Measurements from ENCODE around the gene CBX8. TPM values are rescaled to one million over a fixed set of nuclear protein-coding genes. Genes with fewer than 3 reads are reported as not detected.

CBX8 gene
- total RNA-seq, 1 donor from 2014 or later, result 9.7 TPM

DNA sequence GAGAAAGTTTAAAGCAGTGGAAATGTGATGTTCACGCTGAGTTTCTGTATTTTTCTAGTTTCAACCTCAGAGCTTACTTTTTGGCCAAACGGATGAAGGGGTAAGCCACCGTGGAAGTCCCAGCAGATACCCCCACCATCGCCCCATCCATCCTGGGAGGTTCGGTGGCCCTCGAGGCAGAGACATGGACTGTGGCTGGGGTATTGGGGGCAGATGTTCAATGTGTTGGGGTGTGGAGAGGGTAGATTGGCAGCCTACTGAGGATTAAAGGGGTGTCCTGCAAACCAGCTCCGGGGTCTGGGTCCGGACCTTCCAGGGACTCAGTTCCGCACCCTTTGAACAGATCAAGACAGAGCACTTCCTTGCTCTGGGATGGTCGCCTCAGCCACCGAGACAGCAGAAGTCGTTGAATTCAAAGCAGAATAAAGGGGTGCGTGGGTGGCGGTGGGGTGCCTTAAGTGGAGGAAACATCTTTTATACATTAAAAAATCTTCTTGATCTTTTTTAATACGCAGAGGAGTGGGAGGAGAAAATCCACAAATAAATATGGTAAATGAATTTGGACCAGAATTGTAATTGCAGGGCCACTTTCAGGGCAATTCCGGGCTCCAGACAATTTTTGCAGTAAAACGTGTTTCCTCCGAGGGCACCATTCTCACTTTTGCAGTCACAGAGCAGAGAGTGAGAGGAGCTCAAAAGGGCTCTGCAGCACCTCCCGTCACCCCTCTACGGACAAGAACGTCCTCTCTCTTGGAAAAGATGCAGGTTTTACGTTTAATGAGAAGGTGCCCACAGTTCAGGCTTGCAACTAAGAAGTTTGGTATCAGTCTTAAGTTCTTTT, 8.2 kb upstream of the CBX8 start:
- DNase-seq (ENCODE audit: low spot score), result no peak

DNA sequence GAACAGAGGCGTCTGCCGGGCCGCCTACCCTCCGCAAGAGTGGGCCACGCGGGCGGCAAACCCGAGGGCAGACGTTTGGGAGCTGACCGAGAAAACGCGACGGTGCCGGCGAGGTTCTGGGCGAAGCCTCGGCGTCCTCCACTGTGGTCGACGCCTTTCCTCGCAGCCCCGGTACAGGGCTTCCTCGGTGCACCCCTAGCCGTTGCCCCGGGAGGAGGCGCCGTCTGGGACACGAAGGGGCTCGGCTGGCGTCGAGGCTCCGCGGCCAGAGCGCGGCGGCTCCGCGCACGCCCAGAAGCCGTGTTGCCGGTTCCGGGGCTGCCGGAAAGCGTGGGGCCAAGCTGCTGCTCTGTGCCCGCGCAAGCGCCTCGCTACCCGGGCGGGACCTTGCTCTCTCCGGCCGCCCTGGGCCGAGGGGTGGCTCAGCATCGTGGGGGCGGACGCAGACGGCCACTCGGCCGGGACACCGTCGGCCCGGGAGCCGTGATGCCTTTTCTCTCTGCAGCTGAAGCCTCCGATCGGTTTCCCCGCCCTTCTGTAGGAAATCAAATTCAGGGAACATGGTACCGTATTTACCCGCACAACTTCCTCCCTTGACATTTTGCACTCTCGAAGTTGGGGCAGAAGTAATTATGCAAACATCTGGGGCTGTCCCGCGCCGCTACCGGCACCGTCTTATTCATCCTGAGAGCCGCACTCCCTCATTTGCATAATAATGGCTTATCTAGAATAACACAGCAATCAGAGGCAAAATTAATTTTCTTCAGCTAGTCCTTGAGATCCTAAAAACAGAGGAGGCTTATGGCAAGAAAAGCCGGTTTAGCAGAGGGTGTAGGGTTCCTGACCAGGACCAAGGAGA, 7.3 kb upstream of the CBX8 start:
- no peak for DNase-seq (ENCODE audit: low spot score)

DNA sequence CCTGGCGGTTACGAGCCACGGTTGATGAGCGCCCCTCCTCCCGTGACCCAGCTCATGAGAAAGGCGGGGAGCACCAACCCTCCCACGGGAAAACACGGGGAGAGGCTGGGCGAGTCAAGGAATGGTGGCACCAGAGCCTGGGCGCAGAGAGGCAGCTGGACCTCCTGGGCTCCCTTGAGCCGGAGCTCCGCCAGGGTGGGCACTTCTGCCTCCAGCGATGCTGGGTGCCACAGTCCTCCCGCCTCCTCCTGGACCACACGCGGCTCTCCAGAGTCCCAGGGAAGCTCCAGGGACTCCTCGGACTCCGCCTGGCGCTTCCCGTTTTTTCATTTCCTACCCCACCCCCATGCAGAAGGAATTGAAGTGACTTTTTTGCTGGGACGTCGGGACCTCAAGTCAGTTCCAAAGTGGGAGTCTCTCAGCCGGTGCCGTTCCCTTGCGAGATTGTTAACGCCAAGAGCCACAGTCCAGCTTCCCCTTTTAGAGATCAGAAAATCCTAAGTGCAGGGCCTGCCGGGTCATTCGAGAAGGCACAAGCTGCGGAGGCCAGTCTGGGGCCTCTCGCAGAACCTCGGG, 6.6 kb upstream of the CBX8 start:
- no peak for DNase-seq (ENCODE audit: low spot score)

DNA sequence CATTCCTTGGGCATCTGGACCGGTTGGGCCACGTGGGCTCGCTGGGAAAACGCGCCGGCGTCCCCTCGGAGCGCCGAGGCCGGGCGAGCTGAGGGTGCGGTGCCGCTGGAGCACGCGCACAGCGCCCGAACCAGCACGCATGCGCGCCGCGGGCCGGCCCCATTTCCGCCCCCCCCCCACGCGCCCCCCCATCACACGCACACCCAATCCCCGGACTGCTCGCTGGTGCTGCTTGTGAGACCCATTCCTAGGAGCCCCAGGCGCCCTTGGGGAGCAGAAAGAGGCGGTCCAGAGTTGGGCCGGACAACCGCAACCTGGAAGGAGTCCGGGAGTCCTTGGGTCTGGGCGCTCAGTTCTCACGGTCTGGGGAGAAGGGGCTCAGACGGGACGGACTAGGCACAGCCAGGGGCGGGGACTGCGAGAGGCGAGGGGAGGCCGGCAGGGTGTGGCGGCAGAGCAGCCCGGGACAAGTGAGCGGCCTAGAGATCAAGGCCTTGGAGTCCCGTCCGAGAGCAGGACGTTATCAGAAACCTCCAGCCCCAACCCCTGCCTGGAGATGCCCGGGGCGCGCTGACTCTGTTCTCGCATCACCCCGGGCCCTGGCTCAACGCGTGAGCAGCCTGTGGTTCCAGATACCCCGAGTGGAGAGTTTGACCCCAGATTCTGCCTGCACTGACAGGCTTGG, 6.0 kb upstream of the CBX8 start:
- DNase-seq (ENCODE audit: low spot score), result no peak

DNA sequence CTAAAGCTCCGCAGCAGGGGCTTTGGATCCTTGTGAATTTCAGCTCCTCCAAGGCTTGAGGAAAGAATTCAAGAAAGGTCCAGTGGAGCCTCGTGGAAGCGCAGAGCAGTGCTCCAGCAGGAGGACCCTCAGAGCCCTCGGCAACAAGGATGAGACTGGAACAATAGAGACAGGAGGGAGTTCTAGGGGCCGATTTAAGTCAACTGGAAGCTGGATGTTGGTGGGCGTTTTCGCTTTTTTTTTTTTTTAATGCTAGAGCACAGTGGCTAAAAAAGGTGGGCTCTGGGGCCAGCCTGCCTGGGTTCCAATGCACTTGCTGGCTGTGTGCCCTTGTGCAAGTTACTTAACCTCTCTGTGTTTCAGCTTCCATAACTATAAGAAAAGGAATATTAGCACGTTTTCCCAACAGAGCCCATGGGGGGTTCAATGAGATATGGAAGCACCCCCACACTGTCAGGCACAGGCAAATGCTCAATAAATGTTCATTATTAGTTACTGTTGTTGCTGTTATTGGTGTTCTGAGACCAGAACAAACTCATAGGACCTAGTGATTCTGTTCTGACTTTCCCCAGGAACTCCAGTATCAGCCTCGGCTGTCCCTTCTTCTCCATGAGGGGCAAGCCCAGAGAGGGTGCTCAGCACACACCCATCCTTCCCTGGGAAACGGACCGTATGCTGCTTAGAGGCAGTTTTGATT, 5.3 kb upstream of the CBX8 start:
- DNase-seq (ENCODE audit: low spot score), result no peak

DNA sequence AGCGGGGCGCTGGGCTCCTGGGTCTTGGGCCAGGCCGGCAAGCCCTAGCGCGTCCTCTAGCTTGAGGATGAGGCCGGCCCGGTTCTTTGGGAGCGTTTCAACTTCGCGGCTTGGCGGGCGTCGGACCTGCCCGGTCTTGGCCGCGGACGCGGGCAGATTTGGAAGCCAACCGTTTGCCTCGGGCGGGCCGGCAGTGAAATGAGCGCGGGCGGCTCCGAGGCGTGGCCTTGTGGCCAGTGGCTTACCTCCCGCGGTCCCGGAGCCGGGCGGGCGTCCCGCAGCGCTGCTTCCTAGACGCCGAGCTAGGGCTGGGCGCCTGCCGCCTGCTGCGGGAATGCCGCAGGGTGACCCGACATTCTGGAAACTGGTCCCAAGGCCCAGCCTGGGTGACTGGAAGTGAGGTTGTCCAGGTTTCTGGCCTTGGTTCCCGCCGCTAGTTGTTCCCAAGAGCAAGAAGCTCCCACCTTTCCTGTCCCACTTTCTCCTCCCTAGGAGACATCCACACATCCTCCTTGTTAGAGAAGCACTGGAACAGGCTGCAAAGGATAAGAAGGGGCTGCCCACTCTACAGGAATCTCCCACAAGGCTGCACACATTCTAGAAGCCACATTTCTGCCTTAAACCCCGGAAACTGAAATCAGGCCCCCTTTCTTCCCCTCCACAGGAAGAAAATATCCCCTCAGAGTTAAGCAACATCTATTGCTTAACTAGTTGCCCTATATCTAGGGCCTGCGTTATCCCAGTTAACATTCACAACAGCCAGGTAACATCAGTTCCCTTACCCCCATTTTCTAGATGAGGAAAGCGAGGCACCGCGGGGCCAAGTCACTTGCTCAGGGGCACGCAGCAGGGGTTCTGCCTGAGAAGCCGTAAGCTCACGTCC, 4.5 kb upstream of the CBX8 start:
- DNase-seq (ENCODE audit: low spot score), result no peak

DNA sequence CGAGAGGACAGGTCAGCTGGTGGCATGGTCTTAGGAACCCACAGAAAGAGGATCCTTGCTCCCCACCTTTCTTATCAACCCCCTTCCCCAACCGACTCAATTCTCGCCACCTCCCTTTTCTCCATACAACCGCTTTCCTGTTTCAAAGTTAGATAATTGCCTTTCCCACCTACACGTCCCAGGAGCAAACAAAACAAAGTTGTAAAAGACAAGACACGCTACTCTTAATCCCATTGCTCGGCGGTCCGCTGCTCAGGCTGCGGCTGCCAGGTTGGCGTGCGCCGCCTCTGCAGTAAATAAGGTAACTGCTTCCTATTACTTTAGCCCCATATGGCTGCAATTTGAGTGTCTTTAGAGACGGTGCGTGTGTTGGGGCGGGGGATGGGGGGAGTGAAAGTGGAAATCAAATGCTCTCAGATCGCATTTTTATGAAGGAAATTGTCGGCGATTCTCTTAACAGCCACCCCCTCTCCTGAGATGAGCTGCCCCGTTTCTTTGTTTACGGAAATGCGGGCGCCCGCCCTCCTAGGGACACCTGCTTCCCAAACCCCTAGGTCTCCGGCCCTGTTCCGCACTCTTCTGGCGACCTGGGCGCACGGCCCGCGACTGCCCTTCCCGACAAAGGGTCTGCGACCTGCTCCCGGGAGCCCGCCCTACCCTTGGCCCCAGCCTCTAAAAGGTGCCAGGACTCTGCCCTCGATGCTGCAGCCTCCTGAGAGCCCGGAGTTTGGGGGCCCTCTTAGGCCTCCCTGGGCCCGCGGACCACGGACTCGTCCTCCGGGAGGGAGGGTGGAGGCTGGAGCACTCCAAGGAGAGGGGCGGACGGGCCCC, 3.7 kb upstream of the CBX8 start:
- DNase-seq (ENCODE audit: low spot score), result no peak

DNA sequence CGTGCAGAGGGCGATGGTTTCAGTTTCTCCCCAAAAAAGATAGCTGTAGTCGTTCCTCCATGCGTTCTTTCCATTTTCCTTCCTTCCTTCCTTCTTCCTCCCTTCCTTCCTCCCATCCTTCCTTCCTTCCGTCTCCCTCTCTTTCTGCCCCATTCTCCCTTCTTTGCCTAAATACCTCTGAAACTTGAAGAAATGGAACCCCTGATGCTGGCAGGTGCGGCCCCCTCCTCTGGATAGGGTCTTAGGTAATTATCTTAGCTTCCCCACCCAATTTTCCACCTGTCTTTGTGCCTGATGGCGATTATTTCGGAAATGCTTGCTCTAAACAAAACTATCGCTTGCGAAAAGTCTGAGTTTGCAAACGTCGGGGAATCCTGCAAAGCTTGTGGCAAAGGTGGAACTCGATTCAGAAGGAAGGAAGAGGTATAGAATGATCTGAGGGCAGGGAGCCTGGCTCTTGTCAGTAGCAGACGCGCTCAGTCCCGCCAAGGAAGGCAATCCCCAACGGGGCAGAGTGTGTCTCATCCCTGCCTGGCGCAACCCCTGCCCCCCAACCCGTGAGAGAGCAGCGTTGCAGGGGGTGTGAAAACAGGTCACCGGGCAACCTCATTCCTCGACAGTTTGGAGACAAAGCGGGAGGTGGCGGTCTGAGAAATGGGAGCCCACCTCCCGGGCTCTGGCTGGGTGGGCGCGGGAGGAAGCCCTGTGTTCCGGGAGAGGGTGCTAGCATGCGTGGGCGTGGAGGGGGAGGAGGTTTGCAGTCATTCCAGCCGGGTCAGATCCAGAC, 2.9 kb upstream of the CBX8 start:
- no peak for DNase-seq (ENCODE audit: low spot score)

DNA sequence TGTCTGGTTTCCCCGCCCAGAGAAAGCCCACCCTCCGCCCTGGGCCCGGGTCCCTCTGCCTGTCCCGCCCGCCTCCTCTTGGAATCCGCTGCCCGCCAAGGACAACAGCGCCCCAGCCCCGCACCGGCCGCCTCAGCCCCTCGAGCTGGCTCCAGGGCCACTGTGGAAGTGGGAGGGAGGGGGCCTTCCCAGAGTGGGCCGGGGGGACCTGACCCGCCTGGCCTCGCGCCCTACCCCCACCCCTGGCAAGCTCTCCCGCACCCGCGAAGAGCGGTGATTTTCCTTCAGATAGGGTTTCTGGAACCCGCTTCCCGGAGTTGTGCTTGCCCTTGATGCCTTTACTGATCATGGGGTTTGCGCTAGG, 2.3 kb upstream of the CBX8 start:
- no peak for DNase-seq (ENCODE audit: low spot score)

DNA sequence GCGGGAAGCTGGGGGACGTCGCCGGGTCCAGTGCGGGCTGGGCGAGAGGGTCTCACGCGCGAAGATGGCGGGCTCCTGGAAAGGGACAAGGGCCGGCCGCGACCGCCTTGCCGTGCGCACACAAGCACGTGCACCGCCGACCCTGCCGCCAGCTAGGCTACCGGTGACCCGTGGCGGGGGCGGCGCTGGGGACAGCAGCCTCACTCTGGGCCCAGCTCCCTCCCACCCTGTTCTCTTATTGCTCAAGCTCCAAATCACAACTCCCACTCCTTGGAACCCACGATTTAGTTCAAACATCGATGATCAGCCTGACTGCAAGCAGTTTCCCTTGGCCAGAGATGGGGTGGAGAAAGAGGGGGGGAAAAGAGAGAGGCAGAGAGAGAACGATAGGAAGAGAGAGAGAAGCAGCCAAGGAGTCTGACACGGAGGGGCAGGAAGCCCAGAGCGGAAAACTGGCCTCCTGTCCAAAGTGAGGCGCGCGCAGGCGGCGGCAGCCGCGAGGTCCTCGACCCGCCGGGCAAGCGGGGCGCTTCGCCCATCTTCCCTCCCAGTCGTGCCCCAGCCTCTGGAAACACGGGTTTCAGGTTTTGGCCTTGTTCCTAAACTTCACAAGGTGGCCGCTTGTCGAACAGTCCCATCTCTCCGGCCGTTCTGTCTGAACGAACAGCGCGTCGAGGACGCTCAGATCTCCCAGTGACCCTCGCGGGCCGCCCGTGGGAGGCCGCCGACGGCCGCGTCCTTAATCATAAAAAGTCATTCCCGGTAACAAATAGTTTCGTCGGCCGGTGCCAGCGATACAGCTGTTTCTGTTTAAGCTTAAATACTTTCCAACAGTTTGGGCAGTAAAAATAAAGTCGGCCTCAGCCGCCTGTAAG, 1.7 kb upstream of the CBX8 start:
- DNase-seq (ENCODE audit: low spot score), result no peak

DNA sequence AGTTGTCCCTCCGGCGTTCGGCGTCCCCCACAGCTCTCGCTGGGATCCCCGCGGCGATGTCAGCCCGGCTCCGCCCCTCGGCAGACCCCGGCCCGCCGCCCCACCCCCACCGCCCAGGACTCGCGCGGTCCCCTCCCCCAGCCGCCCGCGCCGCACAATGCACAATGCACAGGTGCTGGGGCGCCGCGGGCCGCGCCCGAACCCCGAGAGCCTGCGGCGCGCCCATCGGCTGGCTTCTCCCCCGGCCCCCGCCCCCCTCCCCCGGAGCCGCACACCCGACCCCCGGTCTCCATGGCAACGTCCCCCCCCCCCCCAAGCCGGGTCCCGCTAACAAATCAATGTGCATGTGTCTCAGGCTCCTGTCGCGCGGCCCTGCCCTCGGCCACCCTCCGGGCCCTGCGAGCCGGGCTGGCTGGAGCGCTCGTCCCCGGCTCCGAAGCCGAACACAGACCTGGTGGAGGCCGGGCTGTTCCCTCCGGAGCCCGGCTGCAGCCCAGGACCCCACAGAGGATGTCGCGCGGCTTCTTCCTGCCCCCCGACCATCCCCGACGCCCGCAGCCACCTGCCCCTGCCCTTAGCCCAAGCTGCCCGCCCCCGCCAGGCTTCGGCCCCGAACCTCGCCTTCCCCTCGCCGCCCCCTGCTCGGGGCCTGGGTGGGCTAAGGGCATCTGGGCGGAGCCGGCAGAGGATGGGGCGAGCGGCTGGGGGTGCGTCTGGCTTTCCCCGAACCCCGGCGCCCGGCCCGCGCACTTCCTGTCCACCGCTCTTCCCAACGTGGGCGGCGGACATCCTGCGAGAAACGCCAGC, 818 bp upstream of the CBX8 start:
- no peak for DNase-seq (ENCODE audit: low spot score)

DNA sequence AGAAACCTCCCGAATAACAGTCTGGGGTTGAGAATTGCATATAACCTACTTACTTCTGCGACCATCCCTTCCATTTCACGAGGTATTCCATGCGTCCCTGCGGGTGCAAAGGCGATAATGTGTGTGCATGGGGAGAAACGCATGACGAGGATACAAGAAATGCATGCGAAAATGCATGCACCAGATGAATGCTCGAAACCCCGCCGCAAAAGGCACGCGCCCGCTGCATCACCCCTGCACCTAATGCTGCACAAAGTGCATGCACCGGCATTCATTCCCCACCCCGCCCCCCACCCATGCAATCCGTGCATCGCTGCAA, 474 bp downstream of the CBX8 start:
- DNase-seq (ENCODE audit: low spot score), result no peak

DNA sequence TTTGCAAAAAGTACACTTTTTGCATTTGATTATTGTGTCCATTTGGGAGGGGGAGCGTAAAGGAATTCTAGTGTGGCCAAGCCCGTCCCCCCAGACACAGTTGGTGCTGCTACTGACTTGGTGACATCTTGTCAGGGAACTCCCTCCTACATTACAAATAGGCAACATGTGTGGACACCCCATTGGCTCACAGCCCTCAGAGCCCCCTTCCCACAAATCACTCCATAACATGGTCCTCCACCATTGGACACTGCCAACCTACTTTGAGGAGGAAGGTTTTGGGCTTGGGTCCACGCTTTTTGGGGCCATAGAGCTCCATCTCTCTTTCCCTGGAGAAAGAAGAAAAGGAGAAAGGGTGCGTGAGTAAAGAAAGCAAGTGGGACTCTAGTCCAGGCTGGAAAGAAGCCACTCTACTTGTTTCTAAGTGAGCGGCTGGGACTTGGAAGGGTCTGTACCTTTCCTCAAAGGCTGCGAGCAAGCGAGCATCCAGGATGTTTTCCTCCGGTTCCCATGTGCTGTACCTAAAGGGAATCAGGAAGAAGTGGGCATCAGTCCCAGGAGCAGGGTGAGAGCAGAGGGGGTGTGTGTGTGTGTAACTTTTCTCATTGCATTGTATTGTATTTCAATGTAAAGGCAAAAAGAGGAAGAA, 958 bp downstream of the CBX8 start:
- DNase-seq (ENCODE audit: low spot score), result no peak

DNA sequence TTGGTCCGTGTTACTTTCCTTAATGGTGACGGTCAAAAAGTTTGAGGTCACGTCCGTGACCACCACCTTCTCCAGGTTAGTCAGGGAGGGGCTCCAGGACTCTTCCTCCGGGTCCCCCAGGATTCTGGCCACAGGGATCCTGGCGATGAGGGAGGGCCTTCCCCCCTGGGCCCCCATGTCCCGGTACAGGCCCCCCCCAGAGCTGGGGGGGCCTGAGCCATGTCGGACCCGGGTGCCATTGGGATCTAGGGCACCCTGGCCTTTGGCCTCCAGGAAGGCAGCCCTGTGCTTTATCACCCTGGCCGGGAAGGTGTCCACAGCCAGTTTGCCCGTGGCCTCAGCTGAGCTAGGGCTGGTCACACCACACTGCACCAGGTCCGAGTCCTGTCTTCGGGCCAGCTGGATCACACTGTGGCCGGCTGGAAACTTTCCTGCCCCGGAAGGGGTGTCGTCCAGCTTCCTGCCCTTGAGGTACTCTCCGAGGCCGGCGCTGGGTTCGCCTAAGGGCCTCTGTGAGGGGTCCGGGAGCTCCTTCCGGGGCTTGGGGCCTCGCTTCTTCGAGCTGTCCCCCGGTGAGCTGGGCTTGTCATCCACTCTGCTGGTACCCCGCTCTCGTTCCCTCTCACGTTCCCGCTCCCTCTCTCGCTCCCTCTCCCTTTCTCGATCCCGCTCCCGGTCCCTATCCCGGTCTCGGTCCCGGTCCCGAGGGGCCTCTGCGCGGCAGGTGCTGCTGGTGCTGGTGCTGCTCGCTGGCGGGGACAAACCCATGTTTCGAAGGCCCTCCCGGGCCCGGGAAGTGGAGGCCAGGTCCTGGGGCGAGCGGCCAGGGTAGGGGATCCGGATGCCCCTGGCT, 2.0 kb downstream of the CBX8 start:
- no peak for DNase-seq (ENCODE audit: low spot score)

DNA sequence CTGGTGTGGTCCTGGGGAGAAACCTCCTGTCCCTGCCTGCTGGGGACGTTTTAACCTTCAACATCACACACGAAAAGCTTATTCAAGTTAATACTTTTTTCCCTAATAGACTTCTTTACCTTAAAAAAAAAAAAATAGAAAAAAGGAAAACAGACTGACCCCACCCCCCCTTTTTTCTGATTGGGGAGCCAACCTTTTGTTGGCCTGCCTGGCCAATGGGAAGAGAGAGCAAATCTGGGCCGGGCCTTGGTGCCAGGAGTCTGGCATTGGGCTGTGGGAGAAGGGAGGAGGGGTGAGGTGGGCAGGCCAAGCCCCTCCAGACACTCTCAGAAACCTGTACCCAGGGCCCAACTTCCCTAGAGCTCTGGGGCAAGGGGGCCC, 3.0 kb downstream of the CBX8 start:
- DNase-seq (ENCODE audit: low spot score), result no peak

Data from mucosa of gallbladder (tissue), 1 donor.